Fibroblast of pulmonary artery (primary cell): ENCODE data around the gene CSTPP1.
"Not testable (repeated sequence)": the region's sequence is repeated elsewhere in the genome, so short reads cannot be mapped to it uniquely, and the experiment has no call there.

Source experiments
- DNase-seq: peaks from one replicate; pipeline ENCODE4 v3.0.0-alpha.2; 2010; ENCODE audit warnings: low read depth
- H3K4me3 ChIP-seq: replicated peaks from 2 replicates; pipeline ENCODE4 v1.5.1; 2011; ENCODE audit warnings: low read depth, mild to moderate bottlenecking, control low read depth, low read length, moderate library complexity
- TF ChIP-seq, protein P1 (sequence below): IDR thresholded peaks from 2 replicates; pipeline ENCODE4 v1.5.1; 2011; ENCODE audit warnings: mild to moderate bottlenecking, control low read depth, low read length, inconsistent platforms; ENCODE audit errors: missing control alignments

The CSTPP1 gene

DNA sequence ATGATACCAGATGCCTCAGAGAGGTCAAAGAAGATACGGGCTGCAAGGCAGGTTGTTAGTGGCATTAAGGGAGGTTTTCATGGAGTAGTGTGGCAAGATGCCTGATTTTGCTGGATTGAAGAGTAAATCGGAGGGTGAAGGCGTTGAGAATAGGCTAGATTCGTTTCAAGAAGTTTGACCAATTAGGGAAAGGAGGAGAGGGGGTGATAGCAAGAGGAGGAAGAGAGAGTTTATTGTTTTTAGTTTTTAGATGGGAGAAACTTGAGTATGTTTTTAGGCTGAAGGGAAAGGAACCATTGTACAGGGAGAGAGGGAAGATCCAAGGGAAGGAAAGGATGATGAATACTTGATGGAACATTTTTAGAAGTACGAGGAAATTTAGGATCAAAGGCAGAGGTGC lies 16.5 kb downstream of the CSTPP1 start:
- TF ChIP-seq, protein P1, sequence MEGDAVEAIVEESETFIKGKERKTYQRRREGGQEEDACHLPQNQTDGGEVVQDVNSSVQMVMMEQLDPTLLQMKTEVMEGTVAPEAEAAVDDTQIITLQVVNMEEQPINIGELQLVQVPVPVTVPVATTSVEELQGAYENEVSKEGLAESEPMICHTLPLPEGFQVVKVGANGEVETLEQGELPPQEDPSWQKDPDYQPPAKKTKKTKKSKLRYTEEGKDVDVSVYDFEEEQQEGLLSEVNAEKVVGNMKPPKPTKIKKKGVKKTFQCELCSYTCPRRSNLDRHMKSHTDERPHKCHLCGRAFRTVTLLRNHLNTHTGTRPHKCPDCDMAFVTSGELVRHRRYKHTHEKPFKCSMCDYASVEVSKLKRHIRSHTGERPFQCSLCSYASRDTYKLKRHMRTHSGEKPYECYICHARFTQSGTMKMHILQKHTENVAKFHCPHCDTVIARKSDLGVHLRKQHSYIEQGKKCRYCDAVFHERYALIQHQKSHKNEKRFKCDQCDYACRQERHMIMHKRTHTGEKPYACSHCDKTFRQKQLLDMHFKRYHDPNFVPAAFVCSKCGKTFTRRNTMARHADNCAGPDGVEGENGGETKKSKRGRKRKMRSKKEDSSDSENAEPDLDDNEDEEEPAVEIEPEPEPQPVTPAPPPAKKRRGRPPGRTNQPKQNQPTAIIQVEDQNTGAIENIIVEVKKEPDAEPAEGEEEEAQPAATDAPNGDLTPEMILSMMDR, result no peak
- no peak for DNase-seq
- H3K4me3 ChIP-seq, result no peak overlapping the region

DNA sequence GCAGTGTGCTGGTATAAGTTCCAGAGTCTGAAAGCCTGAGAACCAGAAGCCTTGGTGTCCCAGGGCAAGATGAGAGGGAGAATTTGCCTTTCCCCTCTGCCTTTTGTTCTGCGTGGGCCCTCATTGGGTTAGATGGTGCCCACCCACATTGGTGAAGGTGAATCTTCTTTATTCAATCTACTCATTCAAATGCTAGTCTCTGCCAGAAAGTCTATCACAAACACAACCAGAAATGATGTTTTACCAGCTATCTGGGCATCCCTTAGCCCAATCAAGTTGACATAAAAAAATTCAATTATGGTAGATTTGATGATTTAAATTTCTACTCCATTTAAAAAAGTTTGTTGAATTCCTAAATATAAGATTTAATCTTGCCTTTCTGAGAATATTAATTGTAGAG lies 22.2 kb downstream of the CSTPP1 start:
- H3K4me3 ChIP-seq, result no peak overlapping the region
- TF ChIP-seq, protein P1, result no peak
- DNase-seq, result no peak

DNA sequence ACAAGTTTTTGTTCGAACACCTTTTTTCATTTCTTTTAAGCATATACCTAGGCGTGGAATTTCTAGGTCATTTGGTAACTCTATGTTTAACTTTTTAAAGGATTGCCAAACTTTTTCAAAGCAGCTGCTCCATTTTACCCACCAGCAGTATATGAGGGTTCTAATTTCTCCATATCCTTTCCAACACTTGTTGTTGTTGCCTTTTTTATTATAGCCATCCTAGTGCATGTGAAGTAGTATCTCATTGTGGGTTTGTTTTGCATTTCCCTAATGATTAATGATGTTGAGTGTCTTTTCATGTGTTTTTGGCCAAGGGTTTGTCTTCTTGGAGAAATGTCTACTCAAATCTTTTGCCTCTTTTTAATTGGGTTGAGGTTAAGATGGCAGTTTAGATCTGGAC lies 24.5 kb downstream of the CSTPP1 start:
- TF ChIP-seq, protein P1, result no peak
- no peak overlapping the region for H3K4me3 ChIP-seq
- no peak for DNase-seq

DNA sequence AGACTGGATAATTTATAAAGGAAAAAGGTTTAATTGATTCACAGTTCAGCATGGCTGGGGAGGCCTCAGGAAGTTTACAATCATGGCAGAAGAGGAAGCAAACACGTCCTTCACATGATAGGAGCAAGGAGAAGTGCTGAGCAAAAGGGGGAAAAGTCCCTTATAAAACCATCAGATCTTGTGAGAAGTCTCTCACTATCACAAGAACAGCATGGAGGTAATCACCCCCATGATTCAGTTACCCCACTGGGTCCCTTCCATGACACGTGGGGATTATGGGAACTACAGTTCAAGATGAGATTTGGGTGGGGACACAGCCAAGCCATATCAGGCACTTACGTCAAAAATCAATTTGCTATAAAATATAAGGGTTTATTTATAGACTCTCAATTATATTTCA lies 25.3 kb downstream of the CSTPP1 start:
- H3K4me3 ChIP-seq, DNase-seq: not testable (repeated sequence)

DNA sequence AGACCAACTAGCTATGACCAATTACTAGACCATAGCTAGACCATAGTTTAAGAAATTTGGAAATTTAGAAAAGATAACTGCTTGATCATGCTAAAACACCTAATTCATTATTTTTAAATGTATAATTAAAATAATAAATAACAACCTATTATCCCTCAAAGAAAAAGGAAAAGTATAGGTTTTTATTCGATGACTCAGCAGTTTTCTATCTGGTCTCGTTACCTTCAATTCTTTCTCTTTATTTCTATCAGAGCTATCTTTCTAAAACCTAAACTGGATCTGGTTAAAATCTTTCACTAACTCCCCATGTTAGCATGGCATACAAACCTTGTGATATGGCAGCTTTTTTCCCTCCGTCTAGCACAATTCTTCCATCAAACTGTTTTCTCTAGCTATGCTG lies 27.3 kb downstream of the CSTPP1 start:
- no peak overlapping the region for H3K4me3 ChIP-seq
- DNase-seq, result no peak
- TF ChIP-seq, protein P1, result no peak

DNA sequence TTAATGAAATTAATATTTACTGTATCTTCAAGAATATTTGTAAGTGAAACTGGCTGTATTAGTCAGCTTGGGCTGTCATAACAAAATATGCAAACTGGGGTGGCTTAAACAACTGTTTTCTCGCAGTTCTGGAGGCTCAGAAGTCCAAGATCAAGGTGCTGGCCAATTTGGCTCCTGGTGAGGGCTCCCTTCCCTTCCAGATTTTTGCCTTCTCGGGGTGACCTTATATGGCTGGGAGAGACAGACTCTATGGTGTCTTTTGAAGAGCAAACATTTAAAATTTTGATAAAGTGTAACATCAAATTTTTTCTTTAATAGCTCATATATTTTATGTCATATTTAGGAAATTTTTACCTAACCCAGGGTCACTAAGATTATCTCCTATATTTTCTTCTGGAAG lies 30.2 kb downstream of the CSTPP1 start:
- no peak for DNase-seq
- TF ChIP-seq, protein P1, result no peak
- no peak overlapping the region for H3K4me3 ChIP-seq

DNA sequence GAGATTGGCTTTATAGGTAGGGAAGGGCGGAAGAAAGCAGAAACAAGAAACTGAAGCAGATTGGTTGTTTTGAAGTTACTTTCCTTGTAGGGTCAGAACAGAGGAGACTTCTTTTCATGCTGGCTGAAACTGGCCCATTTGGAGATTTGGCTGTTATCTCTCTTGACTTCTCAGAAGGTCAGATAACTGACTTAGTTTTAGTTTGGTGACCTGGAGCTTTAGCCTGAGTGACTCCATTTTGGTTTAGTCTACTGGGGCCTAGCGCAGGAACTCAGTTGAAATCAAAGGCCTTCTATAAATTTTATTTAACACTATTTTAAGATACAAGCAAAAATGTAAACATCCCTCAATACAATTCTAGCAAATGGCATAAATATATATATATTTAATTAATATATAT lies 31.4 kb downstream of the CSTPP1 start:
- TF ChIP-seq, protein P1, result no peak
- no peak for DNase-seq
- no peak overlapping the region for H3K4me3 ChIP-seq

DNA sequence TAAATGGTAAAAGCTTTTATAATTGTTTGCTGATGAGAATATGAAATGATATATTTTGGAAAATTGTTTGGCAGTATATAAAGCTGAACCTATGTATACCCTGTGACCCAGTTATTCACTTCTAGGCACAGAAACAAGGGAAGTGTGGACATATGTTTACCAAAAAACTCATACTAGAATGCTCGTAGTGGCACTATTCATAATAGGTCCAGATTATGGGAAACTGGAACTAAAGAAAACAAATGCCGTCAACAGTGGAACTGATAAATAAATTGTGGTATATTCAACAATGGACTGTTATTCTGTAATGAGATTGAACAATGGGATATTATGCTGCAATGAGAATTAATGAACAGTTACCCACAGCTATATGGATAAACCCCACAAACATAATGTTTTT lies 32.8 kb downstream of the CSTPP1 start:
- TF ChIP-seq, protein P1, result no peak
- no peak overlapping the region for H3K4me3 ChIP-seq
- DNase-seq, result no peak
